NOMO-1 treated with DMSO at 0.1 percent for 48 hours (cell line): ENCODE results near the gene INTS14.

Experiments used
- DNase-seq: peaks from one replicate; lab custom pipeline; 2025; ENCODE audit not compliant: unreplicated experiment; lab: John Stamatoyannopoulos, UW

The INTS14 gene

DNA sequence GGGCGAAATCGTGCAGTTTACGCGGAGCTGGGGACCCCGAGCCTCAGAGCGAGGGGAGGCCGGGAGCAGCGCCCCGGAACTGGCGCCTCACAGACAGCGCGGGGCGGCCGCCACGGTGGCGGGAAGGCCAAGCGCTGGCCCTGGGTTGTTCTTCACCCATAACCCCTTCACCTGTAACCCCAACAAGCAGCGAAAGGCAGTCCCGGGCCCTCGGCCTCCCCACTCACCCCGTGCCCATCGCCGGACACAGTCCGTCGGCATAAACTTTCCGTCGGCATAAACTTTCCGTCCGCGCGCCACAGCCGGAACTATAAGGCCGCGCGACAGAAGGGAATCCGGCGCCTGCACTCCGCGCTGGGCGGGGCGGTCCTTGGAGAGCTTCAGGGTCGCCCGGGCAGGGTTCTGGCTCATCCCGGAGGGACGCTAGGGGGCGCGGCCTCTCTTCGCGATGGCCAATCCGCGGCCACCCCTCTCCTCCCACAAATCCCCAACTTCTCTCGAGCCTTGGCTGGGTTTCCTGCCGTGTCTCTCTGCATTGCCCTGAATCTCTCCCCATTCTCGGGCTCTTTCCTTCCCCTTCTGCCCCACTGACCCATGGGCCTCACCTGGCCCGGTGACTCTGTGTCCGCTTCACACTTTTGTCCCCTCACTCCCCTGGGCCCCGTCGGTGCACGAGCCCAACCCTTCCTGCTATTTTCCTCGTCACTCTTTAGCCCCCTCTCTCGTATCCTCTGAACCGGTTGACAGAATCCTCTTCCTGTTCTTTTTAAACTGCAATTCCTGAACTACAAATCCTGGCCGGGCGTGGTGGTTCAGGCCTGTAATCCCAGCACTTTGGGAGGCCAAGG is at the start of gene INTS14:
Gene INTS14 (minus strand): TSS at position 261 of the 848 bp plus-strand sequence. CDS start 3,751 bp downstream, outside the sequence.
- peak; percentile 96 for DNase-seq

DNA sequence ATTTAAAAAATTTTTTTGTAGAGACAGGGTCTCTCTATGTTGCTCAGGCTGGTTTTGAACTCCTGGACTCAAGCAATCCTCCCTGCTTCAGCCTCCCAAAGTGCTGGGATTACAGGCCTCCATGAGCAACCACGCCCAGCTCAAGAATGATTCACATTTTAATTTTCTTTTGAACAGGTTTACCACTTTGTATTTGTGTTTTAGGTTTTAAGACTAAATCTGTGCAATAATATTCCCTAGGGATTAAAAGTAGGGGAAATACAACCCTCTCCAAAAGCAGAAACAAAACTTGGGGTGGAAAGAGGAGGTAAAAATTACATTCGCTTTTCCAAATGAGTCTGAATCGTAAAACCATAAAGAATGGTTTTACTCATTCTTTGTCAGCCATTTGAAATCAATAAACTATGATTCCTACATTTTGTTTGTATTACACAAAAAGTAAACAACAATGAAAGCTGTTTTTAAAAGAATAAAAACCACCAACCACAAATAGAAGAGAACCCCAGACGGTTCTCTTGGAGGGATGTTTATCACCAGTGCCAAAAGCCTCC is 48.6 kb upstream of the INTS14 start:
- DNase-seq, result no peak

- no peak for DNase-seq
Observed at GRCh38 chr15:65655457-65655856, 44.5 kb upstream of the INTS14 start.

DNA sequence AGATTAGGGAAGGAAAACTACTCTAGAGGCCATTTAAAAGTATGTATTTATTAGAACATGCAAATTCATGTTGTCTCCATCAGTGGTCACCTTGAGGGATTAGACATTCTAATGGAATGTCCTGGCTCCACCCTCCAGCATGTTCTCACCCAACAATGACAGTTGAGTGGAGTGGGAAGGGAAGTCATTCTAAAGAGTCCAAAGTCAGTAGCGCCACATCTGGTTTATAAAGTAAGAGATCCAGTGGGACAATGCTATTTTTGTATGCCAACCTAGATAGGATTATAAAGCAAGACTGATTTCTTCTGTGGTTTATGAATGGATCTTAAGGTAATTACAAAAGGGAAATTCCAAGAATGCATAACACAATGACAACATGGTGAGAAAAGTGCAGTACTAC is 44.1 kb upstream of the INTS14 start:
- no peak for DNase-seq

DNA sequence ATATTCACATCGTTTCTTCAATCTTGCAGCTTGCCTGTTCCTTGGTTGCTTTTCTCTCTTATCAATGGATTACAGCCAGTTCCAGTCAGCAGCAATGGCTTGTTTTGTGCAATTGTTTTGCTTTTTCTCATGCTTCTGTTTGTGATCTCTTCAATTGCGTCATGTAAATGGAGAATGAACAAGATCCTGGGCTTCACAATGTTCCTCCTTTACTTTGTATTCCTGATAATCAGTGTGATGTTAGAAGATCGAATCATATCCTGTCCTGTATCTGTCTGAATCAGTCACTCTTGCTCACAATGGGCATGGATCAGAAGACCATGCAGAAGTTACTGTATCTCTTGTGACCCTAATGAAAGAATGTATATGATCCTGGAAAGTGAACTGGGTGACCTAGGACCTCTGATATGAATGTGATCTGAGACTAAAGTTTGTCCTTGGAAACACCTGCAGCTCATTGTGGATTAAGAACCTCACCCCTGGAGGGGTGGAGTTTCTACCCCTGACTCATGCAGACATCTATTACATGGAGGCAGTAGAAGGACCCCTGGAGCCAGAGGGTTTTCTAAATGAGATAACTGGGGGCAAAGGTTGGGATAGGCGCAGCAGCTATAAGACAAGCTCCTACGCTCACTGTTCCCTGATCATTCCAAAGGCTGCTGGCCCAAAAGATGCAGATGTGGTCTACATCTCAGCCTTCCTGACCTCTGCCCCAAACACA is 43.0 kb upstream of the INTS14 start:
- no peak for DNase-seq

DNA sequence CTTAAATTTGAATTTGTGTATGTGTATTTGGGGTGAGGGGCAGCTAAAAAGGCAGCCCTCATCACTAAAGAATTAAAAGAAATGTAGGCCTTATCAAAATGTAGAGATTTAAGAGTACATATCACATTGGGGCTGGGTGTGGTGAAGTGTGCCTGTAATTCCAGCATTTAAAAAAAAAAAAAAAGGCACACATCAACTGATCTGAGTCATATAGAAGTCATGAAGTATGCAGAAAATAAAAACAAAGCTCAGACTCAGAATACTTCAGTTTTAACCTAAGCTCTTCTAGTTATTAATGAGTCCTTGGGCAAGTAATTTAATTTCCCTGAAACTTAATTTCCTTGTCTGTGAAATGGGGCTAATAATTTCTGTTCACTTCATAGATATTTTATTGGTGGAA is 42.4 kb upstream of the INTS14 start:
- no peak for DNase-seq

- DNase-seq, result no peak
Observed at GRCh38 chr15:65651831-65652749, 41.2 kb upstream of the INTS14 start.

GRCh38 chr15:65651042-65651322 is 40.1 kb upstream of the INTS14 start:
- no peak for DNase-seq

GRCh38 chr15:65650312-65651041 is 39.5 kb upstream of the INTS14 start:
- DNase-seq, result no peak

GRCh38 chr15:65646486-65646885 is 35.6 kb upstream of the INTS14 start:
- DNase-seq, result no peak

GRCh38 chr15:65645392-65645791 is 34.5 kb upstream of the INTS14 start:
- no peak for DNase-seq

- DNase-seq, result no peak
Observed at GRCh38 chr15:65644282-65644681, 33.4 kb upstream of the INTS14 start.

DNA sequence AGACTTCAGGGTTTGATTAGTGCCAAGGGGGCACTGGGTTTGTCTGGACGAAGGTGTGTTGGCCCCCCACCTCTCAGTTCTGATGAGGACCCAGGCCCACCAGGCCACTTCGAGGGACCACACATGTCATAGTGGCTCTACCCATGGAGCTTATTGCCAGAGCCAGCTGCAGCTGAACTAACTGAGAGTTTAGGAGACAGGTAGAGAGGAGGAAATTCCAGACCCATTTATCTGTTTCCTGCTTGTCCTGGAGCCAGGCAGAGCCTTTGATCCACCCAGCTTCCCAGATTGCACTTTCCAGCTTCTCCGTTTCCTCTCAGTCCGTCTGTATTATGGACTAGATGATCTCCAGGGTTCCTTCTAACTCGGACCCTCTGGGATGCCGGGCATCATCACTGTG is 31.7 kb upstream of the INTS14 start:
- DNase-seq, result no peak

DNA sequence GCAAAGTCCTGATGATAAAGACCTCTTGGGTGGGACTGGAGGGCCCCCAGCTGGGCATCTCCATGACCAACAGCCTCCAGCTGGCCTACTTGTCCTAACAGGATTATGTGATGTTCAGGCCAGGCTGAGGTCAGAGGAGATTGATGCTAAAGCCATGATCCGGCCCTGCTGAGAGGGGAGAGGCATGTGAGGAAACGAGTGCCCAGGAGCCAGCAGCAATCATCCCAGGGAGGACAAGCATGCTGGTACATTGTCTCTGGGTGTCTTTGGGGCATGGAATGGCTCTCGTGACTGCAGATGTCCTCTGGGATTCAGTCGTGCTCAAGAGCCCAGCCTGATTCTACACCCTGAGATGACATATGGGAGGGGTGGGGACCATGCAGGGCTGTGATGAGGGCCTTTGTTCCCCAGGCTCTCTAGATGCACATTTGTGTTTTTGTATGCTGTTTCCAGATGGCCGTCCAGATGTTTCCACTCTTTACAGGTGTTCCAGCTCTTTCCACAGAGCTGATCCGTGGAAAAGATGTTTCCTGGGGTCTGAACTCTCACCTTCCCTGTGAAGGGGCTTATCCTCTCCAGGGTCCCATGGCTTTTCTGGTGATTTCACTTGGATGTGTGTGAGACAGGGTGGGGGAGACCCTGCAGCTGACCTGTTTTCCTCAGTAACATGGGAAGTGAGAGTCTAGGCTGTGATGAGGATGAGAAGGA is 31.0 kb upstream of the INTS14 start:
- DNase-seq, result no peak

DNA sequence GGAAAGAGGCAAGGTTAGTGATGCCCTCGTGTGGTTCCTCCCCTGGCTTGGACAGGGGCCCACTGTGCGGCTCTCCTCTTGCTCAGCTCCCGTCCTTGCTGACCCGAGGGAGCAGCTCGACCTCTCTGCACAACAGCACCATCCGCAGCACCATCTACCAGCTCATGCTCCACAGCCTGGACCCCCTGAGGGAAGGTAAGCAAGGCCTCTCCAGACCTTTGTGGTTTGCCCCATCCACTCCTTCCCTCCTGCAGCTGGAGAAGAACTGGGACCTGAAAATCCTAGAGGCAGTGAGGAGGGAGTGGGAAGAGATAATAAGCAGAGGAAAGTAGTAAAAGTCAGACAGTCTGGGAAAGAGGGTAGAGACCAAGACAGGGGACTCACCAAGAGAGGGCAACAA is 28.6 kb upstream of the INTS14 start:
- no peak for DNase-seq

- DNase-seq, result peak; percentile 81
Observed at GRCh38 chr15:65638681-65639089, 27.8 kb upstream of the INTS14 start.

DNA sequence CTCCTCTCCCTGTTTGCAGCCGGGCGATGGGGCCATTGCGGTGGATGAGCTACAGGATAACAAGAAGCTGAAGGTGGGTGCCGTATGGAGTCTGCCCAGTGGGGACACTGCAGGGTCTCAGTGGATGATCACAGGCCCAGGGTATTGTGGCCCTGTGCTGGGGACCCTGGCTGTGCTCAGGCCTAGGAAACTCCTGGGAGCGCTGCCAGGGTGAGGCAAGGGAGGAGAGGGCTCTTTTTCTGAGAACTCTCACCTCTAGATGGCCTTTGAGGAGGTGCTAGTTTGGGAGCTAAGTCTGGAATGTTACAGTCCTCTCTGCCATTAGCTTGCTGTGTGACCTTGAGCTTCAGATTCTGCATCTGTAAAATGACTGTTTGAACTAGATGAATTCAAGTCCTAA is 27.2 kb upstream of the INTS14 start:
- DNase-seq, result no peak

GRCh38 chr15:65634356-65634755 is 23.4 kb upstream of the INTS14 start:
- DNase-seq, result no peak

DNA sequence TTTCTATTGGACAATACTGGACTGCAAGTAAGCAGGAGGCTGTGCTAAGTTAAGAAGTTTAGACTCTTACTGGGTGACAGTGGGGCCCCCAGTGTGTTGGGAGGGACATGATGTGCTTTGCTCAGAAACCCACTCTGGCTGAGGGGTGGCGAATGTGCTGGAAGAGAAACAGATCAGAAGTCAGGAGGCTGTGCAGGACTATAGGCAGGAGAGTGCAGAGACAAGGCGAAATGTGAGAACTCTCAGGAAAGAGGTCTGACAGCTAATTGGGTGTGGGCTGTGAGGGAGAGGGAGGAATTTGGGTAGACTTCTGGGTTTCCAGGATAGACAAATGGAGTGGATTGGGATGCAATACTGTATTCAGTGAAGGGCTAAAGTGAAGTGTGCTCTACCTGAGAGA is 22.8 kb upstream of the INTS14 start:
- DNase-seq, result no peak

- DNase-seq, result no peak
Observed at GRCh38 chr15:65632780-65633375, 21.9 kb upstream of the INTS14 start.
